ENCODE measurements around the gene NR3C1.
"Not testable (repeated sequence)": the region's sequence is repeated elsewhere in the genome, so short reads cannot be mapped to it uniquely, and the experiment has no call there.

NR3C1 gene

DNA sequence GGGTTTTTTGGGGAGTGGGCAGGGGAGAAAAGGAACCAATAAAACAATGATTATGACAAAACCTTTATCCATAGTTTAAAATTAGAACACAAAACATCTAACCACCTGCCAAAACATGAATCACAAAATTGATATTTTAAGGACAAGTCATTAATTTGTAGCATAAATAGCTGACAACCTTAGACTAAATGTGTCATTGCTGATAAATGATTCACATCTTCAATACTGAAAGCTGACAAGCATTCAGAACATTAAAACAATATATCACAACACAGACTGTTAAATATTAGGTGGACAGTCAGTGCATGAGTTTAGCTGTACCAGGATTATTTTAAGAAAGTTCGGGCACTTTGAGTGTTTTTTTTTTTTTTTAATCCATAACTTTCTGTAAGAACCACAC is 71.5 kb downstream of the NR3C1 start:
- DNase-seq, result no peak

DNA sequence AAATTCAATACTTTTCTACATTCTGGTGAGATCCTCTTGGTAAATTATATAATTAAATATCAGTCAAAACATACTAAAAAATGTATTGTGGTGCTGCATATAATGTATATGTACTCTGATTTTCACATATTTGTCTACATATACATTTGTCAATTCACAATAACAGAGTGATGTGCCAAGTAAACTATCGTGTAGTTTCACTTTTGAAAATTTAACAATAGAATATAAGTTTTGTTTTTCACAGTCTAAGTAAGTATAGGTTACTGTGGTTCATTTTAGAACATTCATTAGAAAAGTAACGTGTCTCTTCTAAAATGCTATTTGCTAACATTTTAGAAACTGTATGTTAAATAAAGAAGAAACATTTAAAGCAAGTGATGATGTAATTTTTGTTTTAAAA is 73.6 kb downstream of the NR3C1 start:
- DNase-seq, result no peak

DNA sequence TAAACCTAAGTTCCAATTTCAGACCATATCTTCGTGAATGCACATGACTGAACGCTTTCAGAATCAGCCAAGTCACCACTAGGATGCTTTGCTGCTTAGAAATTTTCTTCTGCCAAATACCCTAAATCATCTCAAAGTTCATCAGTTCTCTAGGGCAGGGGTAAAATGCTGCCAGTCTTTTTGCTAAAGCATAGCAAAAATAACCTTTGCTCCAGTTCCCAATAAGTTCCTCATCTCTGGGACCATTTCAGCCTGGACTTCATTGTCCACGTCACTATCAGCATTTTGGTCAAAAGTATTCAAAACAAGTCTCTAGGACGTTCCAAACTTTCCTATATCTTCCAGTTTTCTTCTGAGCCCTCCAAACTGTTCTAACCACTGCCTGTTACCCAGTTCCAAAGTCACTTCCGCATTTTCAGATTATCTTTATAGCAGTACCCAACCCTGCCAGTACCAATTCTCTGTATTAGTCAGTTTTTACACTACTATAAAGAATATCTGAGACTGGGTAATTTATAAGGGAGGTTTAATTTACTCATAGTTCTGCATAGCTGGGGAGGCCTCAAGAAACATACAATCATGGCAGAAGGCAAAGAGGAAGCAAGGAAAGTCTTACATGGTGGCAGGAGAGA is 74.8 kb downstream of the NR3C1 start:
- DNase-seq, result no peak

DNA sequence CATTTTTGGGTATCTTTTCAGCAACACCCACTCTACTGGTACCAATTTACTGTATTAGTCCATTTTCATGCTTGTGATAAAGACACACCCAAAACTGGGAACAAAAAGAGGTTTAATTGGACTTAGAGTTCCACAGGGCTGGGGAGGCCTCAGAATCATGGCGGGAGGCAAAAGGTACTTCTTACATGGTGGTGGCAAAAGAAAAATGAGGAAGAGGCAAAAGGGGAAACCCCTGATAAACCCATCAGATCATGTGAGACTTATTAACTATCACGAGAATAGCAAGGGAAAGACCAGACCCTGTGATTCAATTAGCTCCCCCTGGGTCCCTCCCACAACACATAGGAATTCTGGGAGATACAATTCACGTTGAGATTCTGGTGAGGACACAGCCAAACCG is 78.4 kb downstream of the NR3C1 start:
- not testable (repeated sequence) for DNase-seq

DNA sequence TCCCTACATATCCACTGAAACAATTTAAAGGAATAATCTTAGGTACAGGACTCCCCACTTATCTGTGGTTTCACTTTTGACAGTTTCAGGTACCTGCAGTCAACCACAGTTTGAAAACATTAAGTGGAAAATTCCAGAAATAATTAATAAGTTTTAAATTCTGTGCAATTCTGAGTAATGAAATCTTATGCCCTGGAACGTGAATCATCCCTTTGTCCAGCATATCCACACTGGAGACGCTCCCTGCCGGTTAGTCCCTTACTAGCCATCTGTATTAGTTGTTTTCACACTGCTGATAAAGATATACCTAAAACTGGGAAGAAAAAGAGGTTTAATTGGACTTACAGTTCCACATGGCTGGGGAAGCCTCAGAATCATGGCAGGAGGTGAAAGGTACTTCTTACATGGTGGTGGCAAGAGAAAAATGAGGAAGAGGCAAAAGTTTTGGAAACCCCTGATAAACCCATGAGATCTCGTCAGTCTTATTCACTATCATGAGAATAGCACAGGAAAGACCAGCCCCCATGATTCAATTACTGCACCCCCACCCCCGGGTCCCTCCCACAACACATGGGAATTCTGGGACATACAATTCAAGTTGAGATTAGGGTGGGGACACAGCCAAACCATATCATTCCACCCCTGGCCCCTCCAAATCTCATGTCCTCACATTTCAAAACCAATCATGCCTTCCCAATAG is 80.4 kb downstream of the NR3C1 start:
- not testable (repeated sequence) for DNase-seq

DNA sequence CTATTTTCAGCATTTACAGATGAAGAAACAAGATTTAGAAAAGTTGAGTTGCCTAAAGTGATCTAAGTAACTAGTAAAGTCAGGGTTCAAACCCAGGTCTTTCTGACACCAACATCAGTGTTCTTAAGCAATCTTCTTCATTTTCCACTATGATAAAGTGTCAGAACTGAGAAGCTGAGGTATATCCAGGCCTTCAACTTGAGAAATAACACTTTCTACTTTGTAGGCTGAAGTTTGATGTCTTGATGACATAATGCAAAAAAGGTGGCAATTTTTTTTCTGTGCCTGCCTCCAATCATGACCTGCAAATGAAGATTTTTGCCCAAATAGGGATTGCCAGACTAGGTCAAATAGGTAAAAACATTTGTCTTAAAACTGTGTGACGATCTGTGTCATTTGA is 81.3 kb downstream of the NR3C1 start:
- DNase-seq, result no peak

DNA sequence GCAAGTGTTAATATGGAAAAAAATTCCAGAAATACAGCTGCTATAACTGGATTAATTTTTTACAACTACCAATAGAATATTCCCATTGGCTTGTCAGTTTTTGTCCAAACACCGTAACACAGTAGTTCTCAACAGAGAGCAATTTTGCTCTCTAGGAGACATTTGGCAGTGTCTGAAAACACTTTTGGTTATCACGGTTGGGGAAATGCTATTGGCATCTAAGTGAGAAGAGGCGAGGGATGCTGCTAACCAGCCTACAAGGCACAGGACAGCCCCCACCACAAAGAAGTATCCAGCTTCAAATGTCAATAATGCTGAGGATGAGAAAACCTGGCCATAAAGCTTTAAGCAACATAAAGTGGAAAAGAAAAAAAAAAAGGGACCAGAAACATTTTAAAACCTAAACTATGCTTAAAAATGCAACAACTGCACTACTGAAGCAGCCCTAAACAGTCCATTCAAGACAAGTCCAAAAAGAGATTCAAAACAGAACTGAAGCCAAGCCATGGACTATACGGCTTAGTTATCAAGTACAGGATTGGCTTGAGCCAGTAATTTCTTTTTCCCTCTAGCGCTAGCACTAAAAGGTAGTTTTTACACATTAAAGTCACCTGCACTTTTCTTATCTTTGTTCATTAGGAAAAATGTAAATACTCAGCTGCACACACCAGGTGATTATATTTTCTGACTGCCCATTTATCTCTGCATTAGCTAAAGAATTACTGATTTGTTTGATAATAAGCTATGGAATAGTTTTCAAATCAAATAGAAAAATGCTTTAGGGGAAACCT is 83.9 kb downstream of the NR3C1 start:
- no peak for DNase-seq

DNA sequence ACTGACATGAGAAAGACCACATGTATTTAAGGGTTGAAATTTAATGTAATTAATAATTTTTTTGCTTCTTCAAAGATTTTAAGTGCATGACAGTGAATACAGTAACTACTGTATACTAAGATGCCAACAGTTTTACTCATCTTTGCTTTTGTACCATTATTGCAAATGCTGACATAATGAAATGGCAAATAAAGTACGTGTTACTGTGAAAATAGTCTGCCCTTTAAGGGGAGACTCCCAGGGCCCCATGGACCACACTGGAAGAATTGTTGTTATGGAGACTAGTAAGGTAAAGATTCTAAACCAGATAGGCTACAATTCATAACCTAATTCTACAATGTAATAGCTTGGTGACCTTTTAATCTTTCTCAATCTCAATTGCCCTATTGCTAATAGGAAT is 84.7 kb downstream of the NR3C1 start:
- DNase-seq, result no peak

DNA sequence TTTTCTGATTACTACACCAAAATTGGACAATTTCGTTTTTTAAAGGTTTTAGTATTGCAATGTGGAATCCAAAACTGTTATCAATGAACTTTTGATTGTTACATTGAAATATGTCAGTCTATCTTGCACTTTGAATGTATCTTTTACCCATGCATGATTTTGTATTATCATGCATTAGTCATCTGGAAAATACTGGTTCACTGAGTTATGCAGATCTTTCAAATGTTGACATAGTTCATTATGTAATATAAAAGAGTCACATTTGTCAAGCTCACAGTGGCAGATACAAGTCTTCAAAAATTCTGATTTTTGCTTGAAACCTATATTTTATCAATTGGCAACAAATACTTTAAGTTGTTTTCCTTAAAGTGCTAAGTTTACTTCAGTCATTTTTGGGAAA is 85.2 kb downstream of the NR3C1 start:
- DNase-seq, result no peak

DNA sequence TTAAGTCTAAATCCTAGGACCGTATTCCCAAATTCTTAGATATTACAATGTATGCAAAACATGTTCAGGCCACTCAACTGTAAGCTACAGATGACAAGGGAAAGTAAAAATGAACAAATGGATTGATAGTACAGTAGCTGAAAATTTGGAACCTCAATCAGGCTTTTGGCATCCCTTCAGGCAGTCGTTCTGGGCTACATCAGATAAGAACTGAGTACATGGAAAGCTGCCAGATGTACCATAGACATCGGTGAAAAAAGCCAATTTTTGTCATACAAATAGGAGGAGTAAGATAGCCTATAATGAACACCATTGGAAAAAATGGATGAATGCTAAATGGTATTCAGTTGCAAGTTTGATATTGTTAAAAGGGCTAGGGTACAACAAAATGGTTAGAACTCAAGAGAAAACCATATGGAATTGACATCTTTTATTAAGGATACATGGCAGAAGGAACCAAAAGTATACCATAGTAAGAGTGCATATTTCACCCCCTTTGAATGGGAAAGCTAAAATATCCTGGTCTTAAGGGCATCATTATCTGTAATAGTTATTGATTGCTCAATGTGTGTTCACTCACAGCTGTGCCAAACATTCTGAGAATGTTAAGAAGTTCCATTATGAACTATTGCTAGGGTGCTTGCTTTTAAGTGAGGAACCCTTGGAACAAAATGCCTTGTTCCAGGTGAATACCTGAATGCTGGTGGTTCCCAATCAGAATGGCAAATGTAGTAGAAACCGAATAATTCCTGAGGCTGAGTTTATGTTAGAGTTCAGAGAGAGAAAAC is 86.4 kb downstream of the NR3C1 start:
- no peak for DNase-seq

DNA sequence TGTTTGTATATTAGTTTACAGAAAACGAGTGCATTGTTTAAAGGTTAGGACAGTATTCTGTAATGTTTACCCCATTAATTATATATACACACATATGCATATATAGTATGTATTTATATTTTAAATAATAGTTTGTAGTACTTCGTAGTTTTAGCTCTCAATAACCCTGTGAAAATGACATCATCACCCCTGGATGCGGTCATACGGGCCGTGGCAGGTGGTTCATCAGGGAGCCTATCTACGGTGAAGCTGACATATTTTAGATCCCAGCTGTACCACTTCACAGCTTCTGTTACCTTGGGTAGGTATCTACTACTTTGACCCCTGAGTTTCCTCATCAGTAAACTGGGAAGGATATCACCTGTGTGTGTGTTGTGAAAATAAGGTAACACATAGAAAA is 87.1 kb downstream of the NR3C1 start:
- DNase-seq, result no peak

DNA sequence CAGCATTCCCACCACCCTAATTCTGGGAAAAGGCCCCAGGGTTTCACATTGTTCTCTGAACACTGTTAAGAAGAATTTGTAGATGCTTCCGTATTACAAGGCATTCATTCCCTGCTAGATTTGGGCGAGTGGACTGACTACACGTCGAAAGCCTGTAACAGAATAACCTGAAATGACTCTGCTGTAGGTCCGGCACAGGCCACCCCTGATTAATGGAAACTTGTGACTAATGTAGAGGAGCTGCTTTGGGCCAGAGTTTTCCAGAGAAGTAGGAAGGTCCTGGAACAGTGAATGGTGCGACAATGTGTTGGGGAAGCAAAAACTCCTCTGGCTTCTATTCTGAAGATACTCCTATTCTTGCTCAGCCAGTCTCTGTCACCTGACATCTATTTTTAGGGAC is 87.6 kb downstream of the NR3C1 start:
- DNase-seq, result no peak

DNA sequence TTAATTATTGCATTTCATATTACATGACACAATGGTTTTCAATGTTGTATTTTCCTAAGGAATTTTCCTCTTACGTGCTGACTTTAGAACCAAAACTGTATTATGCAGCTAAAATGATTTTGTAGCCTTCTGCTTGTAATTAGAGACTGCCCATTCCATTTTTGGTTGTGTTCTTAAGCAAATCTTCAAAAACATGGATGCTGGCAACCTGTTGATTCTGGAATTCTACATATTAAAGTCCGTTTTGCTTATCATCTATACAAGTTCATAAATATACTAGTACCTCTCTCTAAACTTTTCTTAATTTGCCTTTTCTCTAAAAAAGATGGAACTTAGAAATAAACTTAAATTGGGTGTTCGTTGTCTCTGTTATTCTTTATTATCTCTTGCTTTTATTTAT is 88.3 kb downstream of the NR3C1 start:
- no peak for DNase-seq

DNA sequence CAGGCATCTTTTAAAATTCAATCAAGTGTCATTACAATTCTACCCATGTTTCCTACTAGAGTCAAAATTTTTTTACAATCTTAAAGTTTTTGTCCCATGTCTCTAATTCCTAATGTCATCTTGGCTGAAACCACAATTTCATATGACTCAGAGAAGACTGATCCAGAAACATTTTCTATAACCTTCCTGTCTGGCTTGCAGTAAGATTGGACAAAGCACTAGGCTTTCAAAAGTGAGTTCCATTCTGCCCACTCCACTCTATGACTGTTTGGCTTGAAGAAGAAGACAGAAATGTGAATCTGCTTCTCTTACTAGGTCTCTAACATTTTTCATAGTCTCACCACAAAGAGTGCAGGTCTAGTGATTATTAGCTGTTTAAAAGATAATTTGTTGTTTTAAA is 88.8 kb downstream of the NR3C1 start:
- no peak for DNase-seq

DNA sequence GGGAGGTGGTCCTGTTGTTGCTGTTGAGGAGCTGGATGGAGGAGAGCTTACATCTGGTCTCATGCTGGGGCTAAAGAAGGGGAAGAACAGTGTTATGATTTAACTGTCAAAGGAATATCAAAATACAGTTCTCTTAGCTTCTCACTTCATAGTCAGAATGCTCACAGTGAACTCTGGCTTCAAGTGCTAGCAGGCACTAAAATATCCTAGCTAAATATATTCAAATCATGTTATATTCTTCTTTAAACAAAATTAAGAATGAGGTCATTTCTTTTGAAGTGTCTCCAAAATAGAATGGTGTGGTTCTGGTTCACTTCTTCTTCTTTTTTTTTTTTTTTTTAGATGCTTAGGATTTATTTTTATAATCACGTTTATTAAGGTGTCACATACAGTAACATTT is 89.4 kb downstream of the NR3C1 start:
- DNase-seq, result no peak

DNA sequence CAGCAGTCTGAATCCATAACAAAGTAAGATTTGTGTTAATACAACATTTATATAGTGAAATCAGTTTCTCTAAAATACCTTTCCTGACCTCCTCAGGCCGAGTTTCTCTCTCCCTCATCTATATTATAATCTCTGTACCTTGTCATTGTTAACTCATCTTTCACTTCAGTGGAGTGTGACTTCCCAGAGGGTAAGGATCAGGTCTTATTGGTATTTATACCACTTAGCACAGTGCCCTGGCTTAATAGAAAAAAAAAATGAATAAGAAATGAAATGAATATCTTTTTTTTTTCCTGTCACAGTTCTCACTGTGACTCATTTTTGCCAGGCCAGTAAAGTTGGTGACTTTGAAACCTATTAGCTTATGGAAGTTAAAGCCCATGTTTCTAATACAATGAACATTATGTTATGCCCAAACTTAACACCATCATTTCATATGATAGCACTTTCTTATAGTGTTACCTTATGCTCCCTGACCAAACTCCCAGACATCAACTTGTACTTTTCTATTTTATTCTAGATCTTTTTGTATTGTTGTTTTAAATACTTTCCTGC is 90.1 kb downstream of the NR3C1 start:
- DNase-seq, result no peak

DNA sequence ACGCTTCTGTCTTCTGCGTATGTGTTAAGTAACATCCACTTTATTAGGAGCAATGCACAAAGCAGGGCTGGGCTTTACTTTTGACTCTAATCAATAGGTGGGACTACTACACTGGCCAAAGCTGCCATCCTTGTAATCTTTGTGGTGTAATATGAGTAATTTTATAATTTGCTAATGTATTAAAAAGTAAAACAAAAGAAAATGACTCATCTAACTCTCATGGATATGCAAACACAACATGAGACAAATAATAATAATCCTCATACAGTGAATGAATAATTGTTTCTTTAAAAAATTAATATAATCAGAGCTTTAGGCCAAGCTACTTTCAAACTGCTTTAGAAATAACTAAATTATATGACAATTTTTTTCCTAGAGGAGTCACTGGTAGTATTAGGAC is 90.7 kb downstream of the NR3C1 start:
- no peak for DNase-seq

DNA sequence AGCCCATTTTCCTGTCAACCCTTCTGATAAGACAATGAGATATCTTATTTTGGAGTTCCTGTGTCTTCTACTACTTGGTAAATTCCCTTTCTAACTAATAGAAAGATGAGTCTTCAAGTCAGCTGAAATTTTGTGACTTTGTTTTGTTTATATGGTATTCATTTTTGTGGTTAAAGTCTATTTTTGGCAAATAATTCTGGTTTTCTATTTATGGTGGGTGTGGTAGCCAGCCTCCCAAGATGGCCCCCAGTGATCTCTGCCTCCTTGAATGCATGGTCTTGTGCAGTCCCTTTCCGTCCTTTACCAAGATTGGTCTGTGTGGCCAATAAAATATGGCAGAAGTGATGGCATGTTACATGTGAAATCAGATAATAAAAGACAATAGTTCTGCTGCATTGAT is 91.5 kb downstream of the NR3C1 start:
- DNase-seq, result no peak

DNA sequence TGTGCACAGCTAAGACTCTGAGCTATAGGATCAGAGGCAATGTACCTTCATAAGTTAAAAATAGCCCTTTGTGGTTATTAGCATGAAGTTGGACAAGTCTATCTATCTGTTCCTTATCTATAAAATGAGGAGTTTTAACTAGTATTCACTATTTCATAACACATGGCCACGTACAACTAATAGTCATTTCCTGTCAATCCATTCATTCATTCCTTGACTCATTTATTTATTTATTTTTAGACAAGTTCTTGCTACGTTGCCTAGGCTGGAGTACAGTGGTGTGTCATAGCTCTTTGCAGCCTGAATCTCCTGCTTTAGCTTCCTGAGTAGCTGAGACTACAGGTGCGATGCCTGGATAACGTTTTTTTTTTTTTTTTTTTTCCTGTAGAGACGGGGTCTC is 92.1 kb downstream of the NR3C1 start:
- DNase-seq, result no peak

DNA sequence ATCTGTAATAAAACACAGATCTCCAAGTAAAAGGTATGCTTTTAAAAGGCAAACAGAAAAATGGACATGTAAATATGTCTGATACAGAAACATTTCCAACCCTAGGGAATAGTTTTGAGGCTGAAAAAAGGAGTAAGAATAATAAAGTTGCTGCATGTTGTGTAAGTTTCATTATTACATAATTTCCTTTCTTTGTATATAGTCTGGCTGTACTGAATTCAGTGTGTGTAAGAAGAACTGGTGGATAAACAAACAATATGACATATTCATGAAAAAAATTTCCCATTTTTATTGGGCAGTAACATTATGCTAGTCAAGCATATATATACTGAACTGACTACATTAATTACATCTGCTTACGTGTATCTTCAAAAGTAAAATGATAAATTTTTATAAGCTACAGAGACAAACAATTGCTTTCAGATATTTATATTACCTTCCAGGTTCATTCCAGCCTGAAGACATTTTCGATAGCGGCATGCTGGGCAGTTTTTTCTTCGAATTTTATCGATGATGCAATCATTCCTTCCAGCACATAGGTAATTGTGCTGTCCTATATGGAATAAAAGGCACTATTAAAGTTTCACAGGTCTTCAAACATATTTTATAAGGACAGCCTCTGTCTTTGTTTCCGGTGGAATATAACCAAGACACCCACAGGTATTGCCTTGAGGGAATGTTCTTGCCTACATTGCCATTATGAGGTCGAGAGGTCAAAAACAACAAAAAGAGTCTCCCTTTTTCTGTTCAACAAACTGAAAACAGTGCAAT is 93.6 kb downstream of the NR3C1 start:
- no peak for DNase-seq

DNA sequence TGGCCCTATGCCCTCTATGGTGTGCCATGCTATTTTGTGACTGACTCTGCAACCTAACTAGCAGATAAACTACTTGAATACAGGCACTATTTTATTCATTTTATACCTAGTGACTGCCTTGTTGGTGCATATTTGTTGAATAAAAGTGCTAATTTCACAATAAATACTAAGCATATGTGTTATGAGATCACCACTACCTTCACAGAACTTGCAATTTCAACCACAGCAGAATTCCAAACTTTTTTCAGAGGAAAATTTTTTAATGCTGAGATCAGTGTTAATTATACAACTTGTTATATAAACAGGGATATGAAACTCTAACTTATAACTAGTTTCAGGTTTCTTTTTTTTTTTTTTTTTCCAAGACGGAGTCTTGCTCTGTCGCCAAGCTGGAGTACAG is 94.8 kb downstream of the NR3C1 start:
- no peak for DNase-seq

DNA sequence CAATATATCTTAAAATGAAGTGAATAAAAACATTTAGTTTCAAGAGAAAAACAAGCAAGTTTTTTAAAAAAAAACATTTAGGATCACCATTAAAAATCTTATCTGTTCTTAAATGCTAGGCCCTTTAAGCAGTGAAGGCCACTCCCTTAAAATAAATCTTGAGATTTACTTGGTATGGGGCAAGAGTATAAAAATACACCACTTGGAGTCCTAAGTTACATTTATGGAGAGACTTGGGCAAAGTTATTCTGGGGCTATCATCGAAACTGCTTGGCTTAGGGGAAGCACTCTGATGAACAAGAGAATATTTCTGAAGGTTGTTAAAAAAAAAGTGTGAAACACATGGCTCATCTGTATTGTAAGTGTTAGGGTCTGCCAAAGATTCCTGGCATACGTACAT is 97.4 kb downstream of the NR3C1 start:
- no peak for DNase-seq
